ENCODE results near the gene SMAP2.

Gene SMAP2

DNA sequence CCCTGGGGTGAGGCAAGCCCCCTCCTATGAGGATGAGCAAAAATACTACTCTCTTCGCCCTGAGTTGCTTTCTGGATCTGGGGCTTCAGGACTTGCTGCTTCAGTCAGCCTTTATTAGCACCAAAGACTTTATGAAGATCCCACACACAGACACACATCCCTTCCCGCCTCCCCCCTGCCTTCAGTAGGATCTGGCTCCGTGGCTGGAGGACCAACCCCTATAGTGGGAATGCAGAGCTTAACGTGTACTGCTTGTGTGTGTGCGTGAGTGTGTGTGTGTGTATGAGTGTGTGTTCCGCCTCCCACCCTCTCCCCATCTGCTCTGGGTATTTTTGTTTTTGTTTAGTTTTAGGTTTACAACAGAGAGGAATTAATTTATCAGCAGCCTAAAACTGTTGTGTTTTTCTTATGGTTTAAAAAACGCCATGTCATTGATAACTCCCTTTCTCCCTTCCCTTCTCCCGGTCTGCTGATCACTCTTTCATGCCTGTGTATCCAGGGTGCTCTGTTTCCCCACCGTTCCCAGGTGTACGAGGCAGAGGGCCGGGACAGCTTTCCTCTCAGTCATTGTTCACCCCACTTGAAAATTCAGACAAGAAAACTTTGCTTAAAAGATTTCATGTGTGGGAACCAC is 49.2 kb downstream of the SMAP2 start:
- no peak for DNase-seq

DNA sequence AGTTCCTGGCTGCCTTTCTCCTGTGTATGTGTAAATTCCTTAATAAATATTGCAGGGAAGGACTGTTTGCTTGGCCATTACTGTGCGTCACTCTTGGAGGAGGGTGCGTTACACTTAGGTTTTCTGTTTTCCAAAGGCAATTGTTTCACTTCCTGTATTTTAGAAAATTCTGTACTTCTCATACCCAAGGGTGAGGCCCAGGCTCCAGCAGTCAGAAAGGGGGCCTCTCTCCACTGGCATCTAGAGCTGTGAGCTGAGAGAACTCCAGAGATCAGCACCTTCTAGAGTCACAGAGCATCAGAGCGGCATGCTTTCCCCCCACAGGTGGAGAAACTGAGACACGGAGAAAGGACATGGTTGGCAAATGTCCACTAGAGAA is 49.7 kb downstream of the SMAP2 start:
- DNase-seq, result no peak

DNA sequence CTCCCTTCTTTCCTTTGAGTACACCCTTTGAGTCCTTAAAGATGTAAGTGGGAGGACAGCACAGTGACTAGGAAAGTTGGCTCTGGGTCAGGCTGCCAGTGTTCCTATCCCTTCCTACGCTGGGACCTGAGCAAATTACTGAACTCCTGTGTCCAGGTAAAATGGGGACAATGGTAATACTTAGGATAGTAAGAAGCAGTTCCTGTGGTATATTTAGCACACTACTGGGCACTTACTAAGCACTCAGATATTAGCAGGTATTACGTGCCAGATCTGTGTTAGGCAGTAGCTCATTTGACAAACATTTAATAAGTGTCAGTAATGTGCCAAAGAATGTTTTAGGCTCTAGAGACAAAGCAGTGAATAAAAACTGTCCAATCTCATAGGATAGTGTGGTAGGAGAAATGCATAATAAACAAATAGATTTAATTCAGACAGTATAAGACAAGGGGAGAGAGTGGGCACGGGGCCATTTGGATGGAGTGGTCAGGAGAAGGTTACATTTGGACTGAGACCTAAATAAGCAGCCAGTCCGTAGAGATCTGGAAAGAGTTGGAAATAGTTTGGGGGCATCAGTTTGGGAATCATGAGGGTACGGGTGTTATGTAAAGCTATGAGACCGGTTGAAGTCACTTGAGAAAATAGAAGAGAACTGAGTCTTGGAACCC is 50.6 kb downstream of the SMAP2 start:
- DNase-seq, result no peak

DNA sequence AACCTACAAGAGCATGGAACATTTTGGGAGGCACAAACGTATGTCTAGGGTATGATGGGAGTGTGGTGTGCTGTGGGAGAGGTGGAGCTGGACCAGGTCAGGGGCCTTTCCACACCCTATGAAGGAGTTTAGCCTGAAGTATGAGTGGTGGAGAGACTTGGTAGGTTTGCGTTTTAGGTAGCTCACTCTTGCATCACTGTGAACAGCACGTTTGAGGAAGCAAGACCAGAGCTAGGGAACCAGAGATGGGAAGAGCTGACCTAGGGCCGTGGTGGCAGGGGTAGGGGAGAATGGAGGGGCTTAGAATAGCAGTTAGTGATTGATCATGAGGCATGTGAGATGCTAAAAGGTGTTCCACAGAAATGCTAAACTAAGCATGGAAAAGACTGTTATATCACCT is 51.7 kb downstream of the SMAP2 start:
- DNase-seq, result no peak

DNA sequence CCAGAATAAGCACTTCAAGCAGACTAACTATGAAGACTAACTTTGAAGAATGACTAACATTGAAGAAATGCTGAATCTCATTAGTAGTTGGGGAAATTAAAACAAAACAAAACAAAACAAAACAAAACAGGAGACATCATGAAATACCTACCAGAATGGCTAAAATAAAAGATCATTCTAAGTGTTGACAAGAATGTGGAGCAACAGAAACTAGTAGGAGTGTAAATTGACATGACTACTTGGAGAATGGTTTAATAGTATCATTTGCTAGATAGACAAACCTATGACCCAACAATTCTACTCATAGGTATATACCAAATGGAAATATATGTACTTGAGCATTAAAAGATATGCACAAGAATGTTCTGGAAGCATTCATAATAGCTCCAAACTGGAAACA is 57.9 kb downstream of the SMAP2 start:
- no peak for DNase-seq

DNA sequence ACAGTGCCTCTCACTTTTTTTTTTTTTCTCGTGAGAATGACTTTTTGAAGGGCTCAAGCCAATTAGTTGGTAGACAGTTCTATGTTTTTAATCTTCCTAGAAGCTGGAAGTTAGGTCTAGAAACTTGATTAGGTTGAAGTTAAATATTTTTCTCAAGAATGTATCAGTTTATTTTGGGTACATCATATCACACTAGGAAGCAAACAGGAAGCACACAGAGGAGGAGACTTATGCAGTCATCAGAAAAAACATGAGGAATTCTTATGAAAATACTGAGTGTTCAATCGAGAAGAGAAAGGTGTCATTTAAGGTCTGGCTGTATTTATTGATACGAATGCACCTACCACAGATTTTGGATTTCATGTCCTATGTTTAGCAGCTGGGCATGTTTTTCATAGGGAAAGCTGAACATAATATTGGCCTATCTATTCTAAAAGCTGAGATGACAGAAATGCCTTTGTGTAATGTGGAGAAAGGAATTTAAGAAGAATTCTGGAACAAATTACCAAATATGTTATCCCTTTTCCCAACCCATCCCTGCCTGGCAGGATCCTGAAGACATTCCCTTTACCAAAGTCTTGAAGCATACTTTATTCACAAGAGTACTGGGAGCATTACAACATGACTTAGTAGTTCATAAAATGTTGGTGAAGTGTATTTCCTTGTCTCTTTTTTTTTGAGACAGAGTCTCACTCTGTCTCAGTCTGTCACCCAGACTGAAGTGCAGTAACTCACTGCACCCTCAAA is 59.3 kb downstream of the SMAP2 start:
- no peak for DNase-seq

DNA sequence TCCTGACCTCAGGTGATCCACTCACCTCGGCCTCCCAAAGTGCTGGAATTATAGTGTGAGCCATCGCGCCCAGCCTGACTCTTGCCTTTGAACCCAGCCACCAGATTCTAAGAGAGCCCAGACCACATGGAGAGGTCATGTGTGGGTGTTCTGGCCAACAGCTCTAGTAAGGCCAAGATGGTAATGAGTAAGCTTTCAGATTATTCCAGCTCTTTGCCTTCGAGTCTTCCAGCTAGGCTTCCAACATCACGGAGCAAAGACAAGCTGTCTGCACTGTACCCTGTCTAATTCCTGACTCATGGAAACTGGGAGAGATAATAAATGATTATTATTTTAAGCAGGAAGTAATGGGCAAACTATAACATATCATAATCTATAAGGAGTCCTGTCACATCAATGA is 61.9 kb downstream of the SMAP2 start:
- no peak for DNase-seq

DNA sequence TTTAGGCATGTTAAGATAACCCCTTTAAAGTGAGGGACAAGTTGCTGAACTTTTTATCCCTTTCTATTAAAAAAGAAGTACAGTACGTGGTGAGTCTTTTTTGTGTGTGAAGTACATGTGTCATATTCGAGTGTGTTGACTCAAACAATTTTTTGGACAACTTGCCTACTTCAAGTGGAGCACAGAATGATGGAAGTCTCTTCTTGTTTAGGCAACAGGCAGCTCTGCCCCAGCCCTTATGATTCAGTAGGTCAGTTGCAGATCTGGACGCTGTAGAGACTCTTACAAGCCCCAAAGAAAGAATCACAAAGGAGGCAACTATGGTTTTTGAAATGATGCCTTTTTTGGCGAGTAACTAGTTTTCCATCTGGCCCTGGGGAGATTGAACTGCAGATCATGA is 62.3 kb downstream of the SMAP2 start:
- no peak for DNase-seq

- no peak for DNase-seq
Observed at GRCh38 chr1:40438391-40439015, 65.0 kb downstream of the SMAP2 start.

DNA sequence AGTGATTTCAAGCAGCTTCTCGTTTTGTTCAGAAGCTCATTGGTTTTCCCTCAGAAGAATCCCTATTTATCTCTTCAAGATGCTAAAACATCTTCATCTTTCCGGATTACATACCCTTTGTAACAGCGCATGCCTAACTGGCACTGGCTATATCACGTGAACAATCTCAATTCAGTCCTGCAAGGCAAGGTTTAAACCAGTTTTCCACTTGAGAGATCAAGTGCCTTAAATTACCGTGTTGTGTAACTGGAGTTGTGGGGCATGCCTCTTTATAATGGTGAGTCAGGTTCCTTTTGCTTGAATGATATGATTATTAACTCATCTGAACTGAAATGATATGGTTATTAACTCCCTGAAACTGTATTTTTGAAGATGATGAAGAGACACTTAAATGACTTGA is 65.7 kb downstream of the SMAP2 start:
- no peak for DNase-seq

GRCh38 chr1:40449684-40450494 is 76.4 kb downstream of the SMAP2 start, which contains the start of gene ZFP69B:
TSS of gene ZFP69B (plus strand) at chr1:40450476. CDS start at chr1:40450962, 486 bp downstream.
- DNase-seq, result no peak

- DNase-seq, result peak in 1 of 2 experiments; percentile 39
Observed at GRCh38 chr1:40450495-40451237, 77.1 kb downstream of the SMAP2 start.

DNA sequence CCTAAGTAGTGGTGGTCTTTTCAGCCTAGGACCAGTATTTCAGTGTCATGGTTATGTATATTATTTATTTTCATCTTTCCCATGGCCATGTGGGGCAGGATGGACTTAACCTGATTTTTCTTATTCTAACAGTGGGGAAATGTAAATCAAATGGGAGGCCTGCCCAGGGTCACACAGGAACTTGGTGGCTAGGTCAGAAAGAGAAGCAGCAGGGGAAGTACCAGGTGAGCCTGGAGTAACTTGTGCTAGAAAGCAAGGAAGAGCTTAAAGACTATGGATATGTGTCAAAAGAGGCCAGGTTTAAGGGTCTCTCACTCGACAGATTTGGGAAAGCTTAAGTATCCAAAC is 77.7 kb downstream of the SMAP2 start:
- no peak for DNase-seq

- DNase-seq, result no peak
Observed at GRCh38 chr1:40454873-40455272, 81.3 kb downstream of the SMAP2 start.

- no peak for DNase-seq
Observed at GRCh38 chr1:40462956-40463590, 89.5 kb downstream of the SMAP2 start.

DNA sequence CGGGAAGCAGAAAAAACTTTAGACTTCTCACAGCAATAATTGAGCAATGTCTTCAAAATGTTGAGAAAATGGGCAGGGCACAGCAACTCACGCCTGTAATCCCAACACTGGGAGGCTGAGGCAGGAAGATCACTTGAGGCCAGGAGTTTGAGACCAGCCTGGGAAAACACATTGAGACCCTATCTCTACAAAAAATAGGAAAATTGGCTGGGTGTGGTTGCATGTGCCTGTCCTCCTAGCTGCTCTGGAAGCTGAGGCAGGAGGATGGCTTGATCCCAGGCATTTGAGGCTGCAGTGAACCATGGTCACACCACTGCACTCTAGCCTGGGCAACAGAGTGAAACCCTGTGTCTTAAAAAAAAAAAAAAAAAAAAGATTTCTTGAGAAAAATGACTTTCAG is 95.8 kb downstream of the SMAP2 start:
- DNase-seq, result no peak

Measured in cerebellar nuclear complex (tissue), 1 donor.